ENCODE measurements around the gene MRPS5. TPM values are rescaled to one million over a fixed set of nuclear protein-coding genes. Genes with fewer than 3 reads are reported as not detected.

Gene MRPS5
- total RNA-seq, 1 experiment from 2014 or later = 107 TPM

- no peaks in the 10 kb centered on the region for H3K36me3 ChIP-seq (ENCODE audit: low read depth, low read length)
- H2AFZ ChIP-seq (ENCODE audit: low read length) = no peak overlapping the region
- TF ChIP-seq EZH2 (IDR thresholded peaks at IDR 0.05; ENCODE audit: low read length, unreplicated experiment) (no peak), EZH2phosphoT487 (IDR thresholded peaks at IDR 0.05; ENCODE audit: borderline replicate concordance, low read length) (no peak), CTCF (conservative IDR thresholded peaks at IDR 0.05; ENCODE audit: low read depth, low read length) (no peak)
- H3K4me3 ChIP-seq (ENCODE audit: low read length) = no peak overlapping the region
- H3K4me1 ChIP-seq (ENCODE audit: insufficient read depth, low read length) = peaks cover 10% of the 10 kb centered on the region; the same call in 1 of the 2 replicates
- H3K9me2 ChIP-seq (replicated peaks; ENCODE audit: low read length) = no peaks in the 10 kb centered on the region
- no peaks in the 10 kb centered on the region for H3K27me3 ChIP-seq (ENCODE audit: low read length)
- no peaks in the 10 kb centered on the region for H3K79me2 ChIP-seq (ENCODE audit: low read length)
- intact Hi-C loops (cut with micrococcal nuclease) = no loop called here
- no peaks in the 10 kb centered on the region for H3K9me3 ChIP-seq (ENCODE audit: low read length)
- ChIA-PET POLR2A (ENCODE audit: unreplicated experiment) (no interaction called here), CTCF (interaction anchor here (0.6 to 2.7 kb wide), 10 partner anchors 16 to 201 kb away, joined by 3 to 48 read pairs (median 5); partner anchors contain the start of gene MAL)
- no peak for DNase-seq
- no peak overlapping the region for H3K4me2 ChIP-seq (ENCODE audit: low read length)
- no peak overlapping the region for H3K9ac ChIP-seq (ENCODE audit: low read length)
- no peak overlapping the region for H3K27ac ChIP-seq (ENCODE audit: low read length)
- no TSS peak for BruUV-seq (replicated peaks)
- ATAC-seq = no peak
- no peaks in the 10 kb centered on the region for H4K20me1 ChIP-seq (ENCODE audit: low read length)
- no peaks in the 10 kb centered on the region for H3F3A ChIP-seq (ENCODE audit: low read length, unreplicated experiment)
Observed at GRCh38 chr2:95079199-95079683, 42.4 kb downstream of the MRPS5 start.

GRCh38 chr2:95077861-95078603 is 43.6 kb downstream of the MRPS5 start:
- Histone ChIP-seq H3K79me2 (ENCODE audit: low read length) (no peaks in the 10 kb centered on the region), H4K20me1 (ENCODE audit: low read length) (no peaks in the 10 kb centered on the region), H3K9me3 (ENCODE audit: low read length) (no peaks in the 10 kb centered on the region), H3K27ac (ENCODE audit: low read length) (no peak overlapping the region), H3K4me2 (ENCODE audit: low read length) (no peak overlapping the region), H3K9ac (ENCODE audit: low read length) (no peak overlapping the region), H3K36me3 (ENCODE audit: low read depth, low read length) (no peaks in the 10 kb centered on the region), H2AFZ (ENCODE audit: low read length) (no peak overlapping the region), H3F3A (ENCODE audit: low read length, unreplicated experiment) (no peaks in the 10 kb centered on the region), H3K4me3 (ENCODE audit: low read length) (no peak overlapping the region), H3K27me3 (ENCODE audit: low read length) (no peaks in the 10 kb centered on the region), H3K4me1 (ENCODE audit: insufficient read depth, low read length) (peaks cover 10% of the 10 kb centered on the region; the same call in 1 of the 2 replicates), H3K9me2 (replicated peaks; ENCODE audit: low read length) (no peaks in the 10 kb centered on the region)
- POLR2A ChIA-PET (ENCODE audit: unreplicated experiment) = no interaction called here
- no TSS peak for BruUV-seq (replicated peaks)
- ATAC-seq (no peak), DNase-seq (no peak)
- TF ChIP-seq EZH2 (IDR thresholded peaks at IDR 0.05; ENCODE audit: low read length, unreplicated experiment) = no peak
- TF ChIP-seq EZH2phosphoT487 (IDR thresholded peaks at IDR 0.05; ENCODE audit: borderline replicate concordance, low read length) = no peak
- TF ChIP-seq CTCF (conservative IDR thresholded peaks at IDR 0.05; ENCODE audit: low read depth, low read length) = no peak
- intact Hi-C loops (cut with micrococcal nuclease) = loop anchor here (2.0 kb wide), 1 partner anchor 37 kb away; no protein-coding TSS in a partner anchor
- CTCF ChIA-PET = interaction anchor here (1.0 to 2.7 kb wide), 3 partner anchors 21 to 55 kb away, joined by 3 to 48 read pairs (median 6); partner anchors contain the start of gene MAL

DNA sequence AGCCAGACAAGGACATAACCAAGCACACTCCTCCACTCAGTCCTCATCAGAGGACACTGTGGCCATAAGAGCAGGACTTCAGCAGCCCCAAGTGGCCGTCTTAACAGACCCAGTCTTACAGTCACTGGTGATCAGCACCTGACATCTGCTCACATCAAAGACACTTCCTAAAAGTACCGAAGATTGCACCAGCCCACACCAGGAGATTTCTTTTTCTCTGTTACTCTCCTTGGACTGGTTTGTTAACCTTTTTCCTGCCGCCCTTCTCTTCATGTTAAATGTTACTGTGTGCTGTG is 44.1 kb downstream of the MRPS5 start:
- H4K20me1 ChIP-seq (ENCODE audit: low read length) = no peaks in the 10 kb centered on the region
- H3F3A ChIP-seq (ENCODE audit: low read length, unreplicated experiment) = no peaks in the 10 kb centered on the region
- ChIA-PET POLR2A (ENCODE audit: unreplicated experiment) (no interaction called here), CTCF (no interaction called here)
- TF ChIP-seq EZH2phosphoT487 (IDR thresholded peaks at IDR 0.05; ENCODE audit: borderline replicate concordance, low read length) (no peak), CTCF (conservative IDR thresholded peaks at IDR 0.05; ENCODE audit: low read depth, low read length) (no peak), EZH2 (IDR thresholded peaks at IDR 0.05; ENCODE audit: low read length, unreplicated experiment) (no peak)
- H3K9me2 ChIP-seq (replicated peaks; ENCODE audit: low read length) = no peaks in the 10 kb centered on the region
- H3K27me3 ChIP-seq (ENCODE audit: low read length) = no peaks in the 10 kb centered on the region
- H3K4me1 ChIP-seq (ENCODE audit: insufficient read depth, low read length) = peaks cover 10% of the 10 kb centered on the region; the same call in 1 of the 2 replicates
- no TSS peak for BruUV-seq (replicated peaks)
- no peak overlapping the region for H3K9ac ChIP-seq (ENCODE audit: low read length)
- H3K4me3 ChIP-seq (ENCODE audit: low read length) = peak overlapping the region; percentile 84; the same call in 1 of the 2 replicates
- H3K9me3 ChIP-seq (ENCODE audit: low read length) = no peaks in the 10 kb centered on the region
- ATAC-seq (peak; percentile 51), DNase-seq (peak; percentile 40)
- H3K4me2 ChIP-seq (ENCODE audit: low read length) = peak overlapping the region; percentile 99
- peak overlapping the region; percentile 98 for H2AFZ ChIP-seq (ENCODE audit: low read length)
- no peak overlapping the region for H3K27ac ChIP-seq (ENCODE audit: low read length)
- no peaks in the 10 kb centered on the region for H3K79me2 ChIP-seq (ENCODE audit: low read length)
- intact Hi-C loops (cut with micrococcal nuclease) = loop anchor here (2.0 kb wide), 1 partner anchor 37 kb away; no protein-coding TSS in a partner anchor
- no peaks in the 10 kb centered on the region for H3K36me3 ChIP-seq (ENCODE audit: low read depth, low read length)
